HT-29 (cell line): Measurements from ENCODE around the gene ADD1. TPM values are rescaled to one million over a fixed set of nuclear protein-coding genes. Genes with fewer than 3 reads are reported as not detected.

ENCODE experiments used
- DNase-seq: peaks from one replicate; pipeline ENCODE4 v3.0.0-alpha.2; 2015; ENCODE audit warnings: low spot score
- total RNA-seq: library from RNA; depleted of rRNA; stranded (reverse); fragments of >200 nt; shearing (Covaris generic); gene quantifications from 2 replicates; pipeline ENCODE4 v1.2.3, GENCODE V29; 2014

ADD1 gene
- total RNA-seq, 1 experiment from 2014 or later = 167 TPM

GRCh38 chr4:2834001-2834921, 9.4 kb upstream of the ADD1 start:
- no peak for DNase-seq

- DNase-seq = no peak
Observed at GRCh38 chr4:2835978-2836377, 7.7 kb upstream of the ADD1 start.

GRCh38 chr4:2836391-2836859, 7.2 kb upstream of the ADD1 start:
- DNase-seq = no peak

GRCh38 chr4:2837110-2837903, 6.3 kb upstream of the ADD1 start:
- DNase-seq = no peak

GRCh38 chr4:2837904-2838496, 5.6 kb upstream of the ADD1 start:
- DNase-seq = no peak

- DNase-seq = no peak
Observed at GRCh38 chr4:2839060-2839459, 4.6 kb upstream of the ADD1 start.

GRCh38 chr4:2842687-2843262, 869 bp upstream of the ADD1 start:
- peak; percentile 53 for DNase-seq

GRCh38 chr4:2843941-2844584, 419 bp downstream of the ADD1 start:
- DNase-seq = peak; percentile 34

GRCh38 chr4:2846172-2846571, 2.5 kb downstream of the ADD1 start:
- no peak for DNase-seq

GRCh38 chr4:2847302-2847871, 3.7 kb downstream of the ADD1 start:
- DNase-seq = no peak

GRCh38 chr4:2848449-2848848, 4.8 kb downstream of the ADD1 start:
- DNase-seq = no peak

GRCh38 chr4:2849267-2850152, 5.9 kb downstream of the ADD1 start:
- no peak for DNase-seq

- no peak for DNase-seq
Observed at GRCh38 chr4:2850966-2851798, 7.5 kb downstream of the ADD1 start.

- no peak for DNase-seq
Observed at GRCh38 chr4:2852481-2852921, 8.9 kb downstream of the ADD1 start.

GRCh38 chr4:2855584-2855983, 11.9 kb downstream of the ADD1 start:
- DNase-seq = no peak

- DNase-seq = no peak
Observed at GRCh38 chr4:2856266-2856665, 12.6 kb downstream of the ADD1 start.

- DNase-seq = no peak
Observed at GRCh38 chr4:2857349-2857927, 13.8 kb downstream of the ADD1 start.

- DNase-seq = no peak
Observed at GRCh38 chr4:2858451-2859217, 15.0 kb downstream of the ADD1 start.
